Measurements from ENCODE around the gene AFG1L.

- TF ChIP-seq CTCF (IDR thresholded peaks at IDR 0.05) (no peak), POLR2A (IDR thresholded peaks at IDR 0.05) (no peak)
Observed at GRCh38 chr6:108355890-108356289, 61.0 kb downstream of the AFG1L start.

Data from adrenal gland (tissue), 5 donors.